ENCODE measurements around the gene EBP. TPM values are rescaled to one million over a fixed set of nuclear protein-coding genes. Genes with fewer than 3 reads are reported as not detected.
"Not testable (repeated sequence)": the region's sequence is repeated elsewhere in the genome, so short reads cannot be mapped to it uniquely, and the experiment has no call there.

The EBP gene
- total and polyA plus RNA-seq, 7 donors = 3.8 to 11.9 (median 8.1) TPM

- no peaks in the 10 kb centered on the region for H3K36me3 ChIP-seq (ENCODE audit: insufficient read depth in 1 of 2, low read depth in 1 of 2)
Observed at GRCh38 chrX:48514868-48515460, 6.6 kb upstream of the EBP start.

GRCh38 chrX:48515842-48516241 lies 5.8 kb upstream of the EBP start:
- Histone ChIP-seq H3K9me3 (no peaks in the 10 kb centered on the region), H3K27me3 (ENCODE audit: insufficient read depth in 3 of 3, low read length in 2 of 3) (peaks cover 0 to 5% (median 0%) of the 10 kb centered on the region in 3 donors), H3K27ac (no peak overlapping the region), H3K4me3 (no peak overlapping the region), H3K4me1 (no peaks in the 10 kb centered on the region), H3K36me3 (ENCODE audit: insufficient read depth in 1 of 2, low read depth in 1 of 2) (no peaks in the 10 kb centered on the region)
- ATAC-seq (no peak), DNase-seq (no peak)
- TF ChIP-seq CTCF (IDR thresholded peaks at IDR 0.05) = no peak
- WGBS, 3 donors = 88 to 100% (median 90%) methylated on average over 7 to 10 of the region's 10 CpGs
- intact Hi-C loops (cut with DNase I) = loop anchor here in 1 of 2 donors (10.0 kb wide), 1 partner anchor 431 kb away; no protein-coding TSS in a partner anchor

More at GRCh38 chrX:48514868-48515460, 6.6 kb upstream of the EBP start:
- H3K4me1 ChIP-seq = no peaks in the 10 kb centered on the region
- no peaks in the 10 kb centered on the region for H3K9me3 ChIP-seq
- no peak for ATAC-seq
- intact Hi-C loops (cut with DNase I) = loop anchor here in 1 of 2 donors (10.0 kb wide), 1 partner anchor 430 kb away; no protein-coding TSS in a partner anchor
- TF ChIP-seq CTCF (IDR thresholded peaks at IDR 0.05) = no peak
- H3K27ac ChIP-seq = no peak overlapping the region
- WGBS, 3 donors = 83 to 97% (median 94%) methylated on average over 8 to 9 of the region's 9 CpGs
- no peak overlapping the region for H3K4me3 ChIP-seq
- peaks cover 0 to 5% (median 0%) of the 10 kb centered on the region in 3 donors for H3K27me3 ChIP-seq (ENCODE audit: insufficient read depth in 3 of 3, low read length in 2 of 3)
- no peak for DNase-seq

- intact Hi-C loops (cut with DNase I) = loop anchor here in 1 of 2 donors (10.0 kb wide), 1 partner anchor 431 kb away; no protein-coding TSS in a partner anchor
- Histone ChIP-seq H3K9me3 (no peaks in the 10 kb centered on the region), H3K27ac (no peak overlapping the region), H3K4me1 (no peaks in the 10 kb centered on the region), H3K4me3 (no peak overlapping the region), H3K36me3 (ENCODE audit: insufficient read depth in 1 of 2, low read depth in 1 of 2) (no peaks in the 10 kb centered on the region), H3K27me3 (ENCODE audit: insufficient read depth in 3 of 3, low read length in 2 of 3) (peaks cover 0 to 5% (median 0%) of the 10 kb centered on the region in 3 donors)
- no peak for TF ChIP-seq CTCF (IDR thresholded peaks at IDR 0.05)
- DNase-seq (no peak), ATAC-seq (no peak)
- 77 to 92% (median 85%) methylated on average over 10 of the region's 10 CpGs for WGBS, 3 donors
Observed at GRCh38 chrX:48516285-48516684, 5.3 kb upstream of the EBP start.

GRCh38 chrX:48516987-48517386 lies 4.6 kb upstream of the EBP start:
- H3K4me3 ChIP-seq = no peak overlapping the region
- no peaks in the 10 kb centered on the region for H3K4me1 ChIP-seq
- no peak overlapping the region for H3K27ac ChIP-seq
- H3K36me3 ChIP-seq (ENCODE audit: insufficient read depth in 1 of 2, low read depth in 1 of 2) = no peaks in the 10 kb centered on the region
- no peak for TF ChIP-seq CTCF (IDR thresholded peaks at IDR 0.05)
- no peaks in the 10 kb centered on the region for H3K9me3 ChIP-seq
- 72 to 89% (median 88%) methylated on average over 3 to 5 of the region's 5 CpGs for WGBS, 3 donors
- intact Hi-C loops (cut with DNase I) = loop anchor here in 1 of 2 donors (10.0 kb wide), 1 partner anchor 432 kb away; no protein-coding TSS in a partner anchor
- no peak for DNase-seq
- peaks cover 0 to 4% (median 0%) of the 10 kb centered on the region in 3 donors for H3K27me3 ChIP-seq (ENCODE audit: insufficient read depth in 3 of 3, low read length in 2 of 3)
- no peak for ATAC-seq

- not testable (repeated sequence) for H3K36me3 ChIP-seq (ENCODE audit: insufficient read depth in 1 of 2, low read depth in 1 of 2); H3K27ac ChIP-seq; H3K4me1 ChIP-seq; H3K4me3 ChIP-seq; H3K9me3 ChIP-seq; H3K27me3 ChIP-seq (ENCODE audit: insufficient read depth in 3 of 3, low read length in 2 of 3); ATAC-seq; DNase-seq
- 68 to 93% (median 85%) methylated on average over 4 of the region's 4 CpGs for WGBS, 3 donors
- intact Hi-C loops (cut with DNase I) = loop anchor here in 1 of 2 donors (10.0 kb wide), 1 partner anchor 435 kb away; no protein-coding TSS in a partner anchor
Observed at GRCh38 chrX:48519481-48519880, 2.1 kb upstream of the EBP start.

All from psoas muscle (tissue), 8 donors.